Stomach (tissue), 9 donors: Measurements from ENCODE around the gene PLCH2. TPM values are rescaled to one million over a fixed set of nuclear protein-coding genes. Genes with fewer than 3 reads are reported as not detected.

Source experiments
- DNase-seq, 2 donors: peaks; one replicate each; pipeline versions ENCODE4 v3.0.0 to v3.0.0-alpha.2; 2013 to 2019
- H3K27ac ChIP-seq, 5 donors: fragments of 200-600 bp in 4 of 5; sonication (generic) in 4 of 5; one replicate each; pipeline ENCODE4 v1.5.1; 2013 to 2019; ENCODE audit warnings: mild to moderate bottlenecking in 1 of 5, moderate library complexity in 1 of 5
- H3K27me3 ChIP-seq, 3 donors: fragments of 200-600 bp; sonication (generic); one replicate each; pipeline ENCODE4 v1.5.1; 2017 to 2019; ENCODE audit warnings: mixed run types in 1 of 3
- H3K36me3 ChIP-seq, 4 donors: fragments of 200-600 bp; sonication (generic); 1 replicate in 3 of 4; 2 replicates in 1 of 4; pipeline ENCODE4 v1.5.1; 2016 to 2019
- H3K4me1 ChIP-seq, 4 donors: fragments of 200-600 bp; sonication (generic); one replicate each; pipeline ENCODE4 v1.5.1; 2016 to 2019
- H3K4me3 ChIP-seq, 4 donors: fragments of 200-600 bp; sonication (generic) in 3 of 4; one replicate each; pipeline ENCODE4 v1.5.1; 2016 to 2019; ENCODE audit warnings: mild to moderate bottlenecking in 1 of 4
- H3K9me3 ChIP-seq, 4 donors: fragments of 200-600 bp; sonication (generic); one replicate each; pipeline ENCODE4 v1.5.1; 2016 to 2019
- CTCF ChIP-seq, 7 experiments: fragments of 450-650 bp in 4 of 7; fragments of 200-600 bp in 3 of 7; sonication (generic) in 3 of 7; IDR thresholded peaks; one replicate each; pipeline ENCODE4 v1.5.1; 2016 to 2019; ENCODE audit warnings: antibody characterized with exemption in 7 of 7, control low read depth in 2 of 7, mild to moderate bottlenecking in 1 of 7
- EP300 ChIP-seq: sonication (generic); formaldehyde crosslinking; IDR thresholded peaks from one replicate; pipeline ENCODE4 v1.6.1; 2017; ENCODE audit warnings: antibody characterized with exemption
- POLR2A ChIP-seq, 4 donors: fragments of 450-650 bp; IDR thresholded peaks; one replicate each; pipeline ENCODE4 v1.6.1; 2016; ENCODE audit warnings: antibody characterized with exemption in 4 of 4, control low read depth in 2 of 4, mild to moderate bottlenecking in 1 of 4, moderate library complexity in 1 of 4
- POLR2AphosphoS5 ChIP-seq, 3 donors: sonication (generic); formaldehyde crosslinking; IDR thresholded peaks; one replicate each; pipeline ENCODE4 v1.6.1; 2016; ENCODE audit warnings: antibody characterized with exemption in 3 of 3
- WGBS, 5 donors: extraction: QIAGEN DNeasy Blood & Tissue Kit in 3 of 5; methylation state at CpG; one replicate each; pipeline versions ENCODE4 v1.1.5 to v1.1.7; 2013 to 2018; 5-methylcytosine and 5-hydroxymethylcytosine counted together
- intact Hi-C: fragments of 100-400 bp; cut with DNase I; formaldehyde crosslinking; loops from one replicate; pipeline ENCODE4 v1.15.1; 2023; ENCODE audit warnings: low total_unique reads
- polyA plus RNA-seq, 3 donors: library from polyadenylated mRNA; stranded (reverse); fragments of 200-250 nt; gene quantifications; one replicate each; pipeline ENCODE4 v1.2.3, GENCODE V29; 2013
- total RNA-seq, 5 donors: library from RNA; depleted of rRNA; stranded (reverse); fragments of >200 nt; gene quantifications; one replicate each; pipeline versions ENCODE4 v1.1.0 to v1.2.3, GENCODE V29; 2014 to 2016
- donor health status: healthy with polysubstance abuse.
- donor health status: Bipolar disorder and iron deficiency.
- donor health status: healthy.

The PLCH2 gene
- total and polyA plus RNA-seq, 8 donors, result 0.55 to 24.9 (median 1.0) TPM; not detected in 2

GRCh38 chr1:2495026-2495425 is 18.9 kb downstream of the PLCH2 start:
- Histone ChIP-seq H3K9me3 (no peaks in the 10 kb centered on the region), H3K4me1 (peaks cover 0 to 6% (median 0%) of the 10 kb centered on the region in 4 donors), H3K4me3 (no peak overlapping the region), H3K27me3 (peaks cover 0 to 59% (median 0%) of the 10 kb centered on the region in 3 donors), H3K36me3 (no peaks in the 10 kb centered on the region), H3K27ac (no peak overlapping the region)
- WGBS, 5 donors, result 79 to 90% (median 87%) methylated on average over 7 to 12 of the region's 12 CpGs
- TF ChIP-seq POLR2AphosphoS5 (IDR thresholded peaks at IDR 0.05) (no peak), EP300 (no peak), POLR2A (IDR thresholded peaks at IDR 0.05) (no peak), CTCF (IDR thresholded peaks at IDR 0.05) (no peak)
- DNase-seq, result no peak
- intact Hi-C loops, result no loop called here

GRCh38 chr1:2495546-2495945 is 19.5 kb downstream of the PLCH2 start:
- Histone ChIP-seq H3K36me3 (no peaks in the 10 kb centered on the region), H3K27ac (no peak overlapping the region), H3K4me1 (peaks cover 0 to 10% (median 0%) of the 10 kb centered on the region in 4 donors), H3K9me3 (no peaks in the 10 kb centered on the region), H3K4me3 (no peak overlapping the region), H3K27me3 (peaks cover 0 to 62% (median 0%) of the 10 kb centered on the region in 3 donors)
- 84 to 94% (median 91%) methylated on average over 8 to 12 of the region's 12 CpGs for WGBS, 5 donors
- TF ChIP-seq POLR2AphosphoS5 (IDR thresholded peaks at IDR 0.05) (no peak), EP300 (no peak), POLR2A (IDR thresholded peaks at IDR 0.05) (no peak), CTCF (IDR thresholded peaks at IDR 0.05) (no peak)
- no peak for DNase-seq
- intact Hi-C loops, result no loop called here

- DNase-seq, result no peak
- H3K4me3 ChIP-seq, result no peak overlapping the region
Measured at GRCh38 chr1:2496087-2496622, 20.1 kb downstream of the PLCH2 start.

GRCh38 chr1:2496746-2497145 is 20.7 kb downstream of the PLCH2 start:
- no peak overlapping the region for H3K4me3 ChIP-seq
- intact Hi-C loops, result no loop called here
- peaks cover 0 to 10% (median 0%) of the 10 kb centered on the region in 4 donors for H3K4me1 ChIP-seq
- no peak for TF ChIP-seq EP300
- no peak for TF ChIP-seq CTCF (IDR thresholded peaks at IDR 0.05)
- TF ChIP-seq POLR2A (IDR thresholded peaks at IDR 0.05), result no peak
- TF ChIP-seq POLR2AphosphoS5 (IDR thresholded peaks at IDR 0.05), result no peak
- no peak for DNase-seq
- no peak overlapping the region for H3K27ac ChIP-seq
- H3K27me3 ChIP-seq, result peaks cover 0 to 64% (median 10%) of the 10 kb centered on the region in 3 donors
- no peaks in the 10 kb centered on the region for H3K36me3 ChIP-seq
- no peaks in the 10 kb centered on the region for H3K9me3 ChIP-seq
- 87 to 92% (median 90%) methylated on average over 11 to 26 of the region's 26 CpGs for WGBS, 5 donors

More at GRCh38 chr1:2496087-2496622, 20.1 kb downstream of the PLCH2 start:
- H3K9me3 ChIP-seq, result no peaks in the 10 kb centered on the region
- 75 to 88% (median 84%) methylated on average over 26 to 28 of the region's 28 CpGs for WGBS, 5 donors
- H3K36me3 ChIP-seq, result no peaks in the 10 kb centered on the region
- H3K27me3 ChIP-seq, result peaks cover 0 to 64% (median 4%) of the 10 kb centered on the region in 3 donors
- no peak overlapping the region for H3K27ac ChIP-seq
- intact Hi-C loops, result no loop called here
- H3K4me1 ChIP-seq, result peaks cover 0 to 10% (median 0%) of the 10 kb centered on the region in 4 donors
- TF ChIP-seq POLR2A (IDR thresholded peaks at IDR 0.05) (no peak), EP300 (no peak), POLR2AphosphoS5 (IDR thresholded peaks at IDR 0.05) (no peak), CTCF (IDR thresholded peaks at IDR 0.05) (no peak)
